HG02852 (cell line): ENCODE results near the gene BLTP3A.

ENCODE experiments used
- ATAC-seq: cut with Tn5 transposase; IDR thresholded peaks from one replicate; pipeline ENCODE4 v1.9.1; 2021; ENCODE audit warnings: mild to moderate bottlenecking, moderate library complexity; ENCODE audit not compliant: unreplicated experiment

The BLTP3A gene

GRCh38 chr6:34829137-34829536 is 37.3 kb downstream of the BLTP3A start:
- no peak for ATAC-seq

GRCh38 chr6:34832942-34833341 is 41.1 kb downstream of the BLTP3A start:
- ATAC-seq = no peak

- no peak for ATAC-seq
These were observed 43.1 kb downstream of the BLTP3A start for GRCh38 chr6:34834789-34835518.

- no peak for ATAC-seq
These were observed 44.1 kb downstream of the BLTP3A start for GRCh38 chr6:34836008-34836407.

GRCh38 chr6:34836451-34836850 is 44.6 kb downstream of the BLTP3A start:
- ATAC-seq = no peak

GRCh38 chr6:34837528-34837927 is 45.6 kb downstream of the BLTP3A start:
- ATAC-seq = no peak

GRCh38 chr6:34839666-34840352 is 47.9 kb downstream of the BLTP3A start:
- ATAC-seq = no peak
